Neural cell (in vitro differentiated cells): ENCODE results near the gene PANK2. TPM values are rescaled to one million over a fixed set of nuclear protein-coding genes. Genes with fewer than 3 reads are reported as not detected.

Experiments used
- H2AFZ ChIP-seq: fragments of 200-600, 300-800 bp; sonication (generic), shearing (Covaris generic); 2 replicates; pipeline ENCODE4 v1.6.0; 2014; ENCODE audit warnings: low read depth, mild to moderate bottlenecking, antibody characterized with exemption, low read length, moderate library complexity
- H3F3A ChIP-seq: fragments of 200-600 bp; shearing (Covaris generic); 2 replicates; pipeline ENCODE4 v1.6.1; 2016; ENCODE audit warnings: mild to moderate bottlenecking, moderate library complexity, mixed read lengths, antibody characterized with exemption, low read length; ENCODE audit not compliant: insufficient read depth, poor library complexity, severe bottlenecking
- H3K27ac ChIP-seq: fragments of 200-600, 300-800 bp; sonication (generic), shearing (Covaris generic); 2 replicates; pipeline ENCODE4 v1.5.1; 2014; ENCODE audit warnings: mild to moderate bottlenecking, low read length, moderate library complexity
- H3K27me3 ChIP-seq: fragments of 300-800, 200-600 bp; sonication (generic), shearing (Covaris generic); 2 replicates; pipeline ENCODE4 v1.6.0; 2014; ENCODE audit warnings: mild to moderate bottlenecking, low read depth, low read length, moderate library complexity; ENCODE audit not compliant: insufficient read depth
- H3K36me3 ChIP-seq: fragments of 300-800, 200-600 bp; sonication (generic), shearing (Covaris generic); 2 replicates; pipeline ENCODE4 v1.5.1; 2014; ENCODE audit warnings: mild to moderate bottlenecking, antibody characterized with exemption, low read length, moderate library complexity; ENCODE audit not compliant: insufficient read depth
- H3K4me2 ChIP-seq: fragments of 300-800, 200-600 bp; sonication (generic), shearing (Covaris generic); 2 replicates; pipeline ENCODE4 v1.6.0; 2014; ENCODE audit warnings: mild to moderate bottlenecking, low read length
- H3K4me3 ChIP-seq: fragments of 300-800, 200-600 bp; sonication (generic), shearing (Covaris generic); 2 replicates; pipeline ENCODE4 v1.5.1; 2014; ENCODE audit warnings: mild to moderate bottlenecking, low read length, moderate library complexity
- H3K79me2 ChIP-seq: fragments of 200-600 bp; shearing (Covaris generic); replicated peaks from 2 replicates; pipeline ENCODE4 v1.6.0; 2014; ENCODE audit warnings: mild to moderate bottlenecking, low read length, moderate library complexity; ENCODE audit not compliant: insufficient read depth
- H3K9ac ChIP-seq: fragments of 300-800, 200-600 bp; sonication (generic), shearing (Covaris generic); 2 replicates; pipeline ENCODE4 v1.6.1; 2016; ENCODE audit warnings: mild to moderate bottlenecking, low read length, mixed read lengths
- H3K9me2 ChIP-seq: fragments of 200-600 bp; shearing (Covaris generic); 2 replicates; pipeline ENCODE4 v1.6.1; 2016; ENCODE audit warnings: mild to moderate bottlenecking, low read length, mixed read lengths; ENCODE audit not compliant: insufficient read depth
- H3K9me3 ChIP-seq: fragments of 200-600, 300-800 bp; sonication (generic), shearing (Covaris generic); 2 replicates; pipeline ENCODE4 v1.6.1; 2016; ENCODE audit warnings: mild to moderate bottlenecking, mixed run types, low read length, moderate library complexity, mixed read lengths
- H4K20me1 ChIP-seq: fragments of 200-600 bp; shearing (Covaris generic); 2 replicates; pipeline ENCODE4 v1.6.1; 2016; ENCODE audit warnings: mild to moderate bottlenecking, mixed run types; ENCODE audit not compliant: insufficient read depth
- EP300 ChIP-seq: fragments of 450-650 bp; conservative IDR thresholded peaks from 2 replicates; pipeline ENCODE4 v1.6.1; 2014; ENCODE audit warnings: antibody characterized with exemption, mild to moderate bottlenecking, moderate library complexity; ENCODE audit not compliant: poor library complexity, severe bottlenecking
- EZH2 ChIP-seq: fragments of 200-600, 300-800 bp; shearing (Covaris generic), sonication (generic); IDR thresholded peaks from 2 replicates; pipeline ENCODE4 v1.6.1; 2014; ENCODE audit warnings: antibody characterized with exemption, low read length, borderline replicate concordance, mild to moderate bottlenecking; ENCODE audit not compliant: insufficient read depth, poor library complexity, severe bottlenecking
- MXI1 ChIP-seq: fragments of 450-650 bp; conservative IDR thresholded peaks from 2 replicates; pipeline ENCODE4 v1.6.1; 2014; ENCODE audit warnings: antibody characterized with exemption, mild to moderate bottlenecking; ENCODE audit not compliant: poor library complexity, severe bottlenecking
- POLR2AphosphoS5 ChIP-seq: IDR thresholded peaks from 2 replicates; pipeline ENCODE4 v1.6.1; 2012
- RAD21 ChIP-seq: fragments of 450-650 bp; conservative IDR thresholded peaks from 2 replicates; pipeline ENCODE4 v1.6.1; 2014; ENCODE audit warnings: antibody characterized with exemption, mild to moderate bottlenecking, moderate library complexity
- SMC3 ChIP-seq: fragments of 450-650 bp; conservative IDR thresholded peaks from 2 replicates; pipeline ENCODE4 v1.6.1; 2014; ENCODE audit warnings: antibody characterized with exemption, mild to moderate bottlenecking, moderate library complexity; ENCODE audit not compliant: poor library complexity
- TAF1 ChIP-seq: IDR thresholded peaks from 2 replicates; pipeline ENCODE4 v1.6.1; 2012; ENCODE audit warnings: low read depth
- polyA plus RNA-seq: library from polyadenylated mRNA; depleted of rRNA; stranded (reverse); fragments of >200 nt; gene quantifications from 2 replicates; pipeline ENCODE4 v1.2.3, GENCODE V29; 2014
- TF ChIP-seq, protein P1 (sequence below): fragments of 450-650 bp; IDR thresholded peaks from 2 replicates; pipeline ENCODE4 v1.5.1; 2014; ENCODE audit warnings: antibody characterized with exemption, mild to moderate bottlenecking, moderate library complexity; ENCODE audit not compliant: poor library complexity, severe bottlenecking
- TF ChIP-seq, protein P2 (sequence below): IDR thresholded peaks from 2 replicates; pipeline ENCODE4 v1.6.1; 2012; ENCODE audit warnings: borderline replicate concordance

PANK2 gene
- polyA plus RNA-seq, 1 donor from 2014 or later: 41.7 TPM

DNA sequence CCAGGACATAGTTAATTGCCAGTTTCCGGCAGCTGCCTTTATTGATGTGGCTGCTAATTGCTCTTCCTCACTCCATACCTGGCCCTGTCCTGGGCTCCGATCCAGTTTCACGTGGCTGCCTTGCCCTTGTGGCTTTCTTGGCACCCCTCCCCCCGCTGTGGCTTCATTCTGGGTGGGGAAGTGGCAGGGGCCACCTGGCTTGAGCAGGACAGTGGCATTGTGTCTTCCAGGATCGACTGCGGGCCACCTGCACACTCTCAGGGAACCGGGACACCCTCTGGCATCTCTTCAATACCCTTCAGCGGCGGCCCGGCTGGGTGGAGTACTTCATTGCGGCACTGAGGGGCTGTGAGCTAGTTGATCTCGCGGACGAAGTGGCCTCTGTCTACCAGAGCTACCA is 31.8 kb upstream of the PANK2 start:
- TF ChIP-seq, protein P1, sequence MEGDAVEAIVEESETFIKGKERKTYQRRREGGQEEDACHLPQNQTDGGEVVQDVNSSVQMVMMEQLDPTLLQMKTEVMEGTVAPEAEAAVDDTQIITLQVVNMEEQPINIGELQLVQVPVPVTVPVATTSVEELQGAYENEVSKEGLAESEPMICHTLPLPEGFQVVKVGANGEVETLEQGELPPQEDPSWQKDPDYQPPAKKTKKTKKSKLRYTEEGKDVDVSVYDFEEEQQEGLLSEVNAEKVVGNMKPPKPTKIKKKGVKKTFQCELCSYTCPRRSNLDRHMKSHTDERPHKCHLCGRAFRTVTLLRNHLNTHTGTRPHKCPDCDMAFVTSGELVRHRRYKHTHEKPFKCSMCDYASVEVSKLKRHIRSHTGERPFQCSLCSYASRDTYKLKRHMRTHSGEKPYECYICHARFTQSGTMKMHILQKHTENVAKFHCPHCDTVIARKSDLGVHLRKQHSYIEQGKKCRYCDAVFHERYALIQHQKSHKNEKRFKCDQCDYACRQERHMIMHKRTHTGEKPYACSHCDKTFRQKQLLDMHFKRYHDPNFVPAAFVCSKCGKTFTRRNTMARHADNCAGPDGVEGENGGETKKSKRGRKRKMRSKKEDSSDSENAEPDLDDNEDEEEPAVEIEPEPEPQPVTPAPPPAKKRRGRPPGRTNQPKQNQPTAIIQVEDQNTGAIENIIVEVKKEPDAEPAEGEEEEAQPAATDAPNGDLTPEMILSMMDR: no peak
- TF ChIP-seq TAF1 (no peak), EP300 (no peak), EZH2 (no peak), SMC3 (no peak)
- Histone ChIP-seq H3K27ac (no peak overlapping the region), H3K27me3 (no peaks in the 10 kb centered on the region)

DNA sequence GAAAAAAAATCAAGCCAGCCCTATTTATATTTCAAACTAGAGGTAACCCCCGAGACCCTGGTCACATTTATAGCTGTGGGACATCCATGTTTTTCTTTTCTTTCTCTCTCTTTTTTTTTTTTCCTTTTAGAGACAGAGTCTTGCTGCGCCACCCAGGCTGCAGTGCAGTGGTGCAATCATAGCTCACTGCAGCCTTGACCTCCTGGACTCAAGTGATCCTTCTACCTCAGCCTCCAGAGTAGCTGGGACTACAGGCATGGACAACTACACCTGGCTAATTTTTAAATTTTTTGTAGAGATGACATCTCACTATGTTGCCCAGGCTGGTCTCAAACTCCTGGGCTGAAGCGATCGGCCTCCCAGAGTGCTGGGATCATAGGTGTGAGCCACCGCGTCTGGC is 30.5 kb upstream of the PANK2 start:
- no peak overlapping the region for H2AFZ ChIP-seq
- H3K4me3 ChIP-seq: no peak overlapping the region
- H3K4me2 ChIP-seq: no peak overlapping the region
- H3K36me3 ChIP-seq: peaks cover 8% of the 10 kb centered on the region
- H3K9me2 ChIP-seq: no peaks in the 10 kb centered on the region
- no peaks in the 10 kb centered on the region for H3F3A ChIP-seq
- no peak overlapping the region for H3K27ac ChIP-seq
- H3K9me3 ChIP-seq: no peaks in the 10 kb centered on the region
- no peak overlapping the region for H3K9ac ChIP-seq
- H3K79me2 ChIP-seq: no peaks in the 10 kb centered on the region
- no peak for TF ChIP-seq TAF1
- TF ChIP-seq POLR2AphosphoS5: no peak
- TF ChIP-seq, protein P1: no peak
- TF ChIP-seq EP300: no peak
- no peak for TF ChIP-seq SMC3
- H4K20me1 ChIP-seq: no peaks in the 10 kb centered on the region
- no peaks in the 10 kb centered on the region for H3K27me3 ChIP-seq

More for the DNA sequence above, 31.8 kb upstream of the PANK2 start:
- no peak overlapping the region for H3K4me2 ChIP-seq
- H3K9me2 ChIP-seq: no peaks in the 10 kb centered on the region
- H4K20me1 ChIP-seq: no peaks in the 10 kb centered on the region
- H3K4me3 ChIP-seq: no peak overlapping the region
- H3K79me2 ChIP-seq: no peaks in the 10 kb centered on the region
- peaks cover 5% of the 10 kb centered on the region for H3K36me3 ChIP-seq
- H3K9ac ChIP-seq: no peak overlapping the region
- no peaks in the 10 kb centered on the region for H3F3A ChIP-seq
- no peaks in the 10 kb centered on the region for H3K9me3 ChIP-seq
- no peak overlapping the region for H2AFZ ChIP-seq

DNA sequence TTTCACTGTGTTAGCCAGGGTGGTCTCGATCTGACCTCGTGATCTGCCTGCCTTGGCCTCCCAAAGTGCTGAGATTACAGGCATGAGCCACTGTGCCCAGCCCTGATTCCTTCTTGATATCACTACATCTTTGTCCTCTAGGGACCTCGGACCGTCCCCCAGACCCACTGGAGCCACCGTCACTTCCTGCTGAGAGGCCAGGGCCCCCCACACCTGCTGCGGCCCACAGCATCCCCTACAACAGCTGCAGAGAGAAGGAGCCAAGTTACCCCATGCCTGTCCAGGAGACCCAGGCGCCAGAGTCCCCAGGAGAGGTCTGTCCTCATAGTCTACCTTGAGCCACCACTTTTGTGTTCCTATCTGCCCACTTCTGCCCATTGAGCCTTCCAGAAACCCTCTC is 28.0 kb upstream of the PANK2 start:
- H3K9me3 ChIP-seq: no peaks in the 10 kb centered on the region
- H3K4me3 ChIP-seq: no peak overlapping the region
- H3F3A ChIP-seq: no peaks in the 10 kb centered on the region
- no peak overlapping the region for H3K4me2 ChIP-seq
- H2AFZ ChIP-seq: no peak overlapping the region
- no peaks in the 10 kb centered on the region for H3K9me2 ChIP-seq
- no peak overlapping the region for H3K9ac ChIP-seq
- H3K27ac ChIP-seq: no peak overlapping the region
- no peaks in the 10 kb centered on the region for H4K20me1 ChIP-seq
- TF ChIP-seq, protein P1: no peak
- TF ChIP-seq MXI1: no peak
- TF ChIP-seq TAF1: no peak
- no peak for TF ChIP-seq SMC3
- no peak for TF ChIP-seq EZH2
- TF ChIP-seq POLR2AphosphoS5: no peak
- TF ChIP-seq RAD21: no peak
- no peak for TF ChIP-seq EP300
- TF ChIP-seq, protein P2, sequence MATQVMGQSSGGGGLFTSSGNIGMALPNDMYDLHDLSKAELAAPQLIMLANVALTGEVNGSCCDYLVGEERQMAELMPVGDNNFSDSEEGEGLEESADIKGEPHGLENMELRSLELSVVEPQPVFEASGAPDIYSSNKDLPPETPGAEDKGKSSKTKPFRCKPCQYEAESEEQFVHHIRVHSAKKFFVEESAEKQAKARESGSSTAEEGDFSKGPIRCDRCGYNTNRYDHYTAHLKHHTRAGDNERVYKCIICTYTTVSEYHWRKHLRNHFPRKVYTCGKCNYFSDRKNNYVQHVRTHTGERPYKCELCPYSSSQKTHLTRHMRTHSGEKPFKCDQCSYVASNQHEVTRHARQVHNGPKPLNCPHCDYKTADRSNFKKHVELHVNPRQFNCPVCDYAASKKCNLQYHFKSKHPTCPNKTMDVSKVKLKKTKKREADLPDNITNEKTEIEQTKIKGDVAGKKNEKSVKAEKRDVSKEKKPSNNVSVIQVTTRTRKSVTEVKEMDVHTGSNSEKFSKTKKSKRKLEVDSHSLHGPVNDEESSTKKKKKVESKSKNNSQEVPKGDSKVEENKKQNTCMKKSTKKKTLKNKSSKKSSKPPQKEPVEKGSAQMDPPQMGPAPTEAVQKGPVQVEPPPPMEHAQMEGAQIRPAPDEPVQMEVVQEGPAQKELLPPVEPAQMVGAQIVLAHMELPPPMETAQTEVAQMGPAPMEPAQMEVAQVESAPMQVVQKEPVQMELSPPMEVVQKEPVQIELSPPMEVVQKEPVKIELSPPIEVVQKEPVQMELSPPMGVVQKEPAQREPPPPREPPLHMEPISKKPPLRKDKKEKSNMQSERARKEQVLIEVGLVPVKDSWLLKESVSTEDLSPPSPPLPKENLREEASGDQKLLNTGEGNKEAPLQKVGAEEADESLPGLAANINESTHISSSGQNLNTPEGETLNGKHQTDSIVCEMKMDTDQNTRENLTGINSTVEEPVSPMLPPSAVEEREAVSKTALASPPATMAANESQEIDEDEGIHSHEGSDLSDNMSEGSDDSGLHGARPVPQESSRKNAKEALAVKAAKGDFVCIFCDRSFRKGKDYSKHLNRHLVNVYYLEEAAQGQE: no peak
- no peaks in the 10 kb centered on the region for H3K27me3 ChIP-seq
- H3K36me3 ChIP-seq: peaks cover 8% of the 10 kb centered on the region
- no peaks in the 10 kb centered on the region for H3K79me2 ChIP-seq
